Smooth muscle cell (in vitro differentiated cells): ENCODE data around the gene CDH13. TPM values are rescaled to one million over a fixed set of nuclear protein-coding genes. Genes with fewer than 3 reads are reported as not detected.

Experiments
- DNase-seq: peaks from one replicate; lab custom pipeline; 2025; ENCODE audit not compliant: unreplicated experiment; lab: John Stamatoyannopoulos, UW
- H2AFZ ChIP-seq: fragments of 200-600 bp; sonication (generic); 2 replicates; pipeline ENCODE4 v1.6.0; 2016; ENCODE audit warnings: antibody characterized with exemption, low read depth, mild to moderate bottlenecking
- H3F3A ChIP-seq: fragments of 200-600 bp; sonication (generic); 2 replicates; pipeline ENCODE4 v1.6.0; 2017; ENCODE audit warnings: antibody characterized with exemption, low read depth
- H3K27ac ChIP-seq: fragments of 200-600 bp; sonication (generic); 2 replicates; pipeline ENCODE4 v1.5.1; 2016; ENCODE audit warnings: low read depth, mild to moderate bottlenecking
- H3K27me3 ChIP-seq: fragments of 200-600 bp; sonication (generic); 2 replicates; pipeline ENCODE4 v1.6.1; 2016; ENCODE audit warnings: low read depth, mild to moderate bottlenecking
- H3K36me3 ChIP-seq: fragments of 200-600 bp; sonication (generic); 2 replicates; pipeline ENCODE4 v1.5.1; 2016; ENCODE audit warnings: low read depth
- H3K4me1 ChIP-seq: fragments of 200-600 bp; sonication (generic); 2 replicates; pipeline ENCODE4 v1.5.1; 2016; ENCODE audit warnings: low read depth
- H3K4me2 ChIP-seq: fragments of 200-600 bp; sonication (generic); 2 replicates; pipeline ENCODE4 v1.6.0; 2016; ENCODE audit warnings: mild to moderate bottlenecking
- H3K4me3 ChIP-seq: fragments of 200-600 bp; sonication (generic); 2 replicates; pipeline ENCODE4 v1.5.1; 2016; ENCODE audit warnings: mild to moderate bottlenecking
- H3K79me2 ChIP-seq: fragments of 200-600 bp; sonication (generic); 2 replicates; pipeline ENCODE4 v1.6.0; 2016; ENCODE audit warnings: low read depth, mild to moderate bottlenecking
- H3K9ac ChIP-seq: fragments of 200-600 bp; sonication (generic); 2 replicates; pipeline ENCODE4 v1.6.0; 2016; ENCODE audit warnings: low read depth
- H3K9me3 ChIP-seq: fragments of 200-600 bp; sonication (generic); replicated peaks from 2 replicates; pipeline ENCODE4 v1.5.1; 2016; ENCODE audit warnings: low read depth
- H4K20me1 ChIP-seq: fragments of 200-600 bp; sonication (generic); 2 replicates; pipeline ENCODE4 v1.6.0; 2016; ENCODE audit warnings: low read depth
- CTCF ChIP-seq: fragments of 200-600 bp; sonication (generic); IDR thresholded peaks from 2 replicates; pipeline ENCODE4 v1.5.1; 2017; ENCODE audit warnings: borderline replicate concordance, mild to moderate bottlenecking, antibody characterized with exemption; ENCODE audit not compliant: insufficient read depth, poor library complexity, severe bottlenecking
- WGBS: methylation state at CpG from one replicate; pipeline ENCODE4 v1.1.7; 2016; ENCODE audit warnings: low lambda C conversion rate; 5-methylcytosine and 5-hydroxymethylcytosine counted together
- polyA plus RNA-seq: library from polyadenylated mRNA; unstranded; fragments of >200 nt; fragmentation: Nextera tagmentation; extraction: Ambion mirVana; gene quantifications from 2 replicates; pipeline ENCODE4 v1.2.1, GENCODE V29; 2016
- total RNA-seq: library from RNA; depleted of rRNA; stranded (reverse); fragments of >200 nt; gene quantifications from 2 replicates; pipeline ENCODE4 v1.2.3, GENCODE V29; 2014

CDH13 gene
- total and polyA plus RNA-seq, 2 experiments from 2014 or later, result 12.1 to 32.2 TPM

- H4K20me1 ChIP-seq, result no peaks in the 10 kb centered on the region
- no peaks in the 10 kb centered on the region for H3K9me3 ChIP-seq
- 96% methylated on average over 2 of the region's 2 CpGs for WGBS
- DNase-seq, result no peak
- H3F3A ChIP-seq, result no peaks in the 10 kb centered on the region
- no peak overlapping the region for H3K27ac ChIP-seq
- no peak overlapping the region for H3K9ac ChIP-seq
- H3K4me3 ChIP-seq, result no peak overlapping the region
- no peaks in the 10 kb centered on the region for H3K27me3 ChIP-seq
- H3K36me3 ChIP-seq, result no peaks in the 10 kb centered on the region
- no peak overlapping the region for H2AFZ ChIP-seq
- no peaks in the 10 kb centered on the region for H3K4me1 ChIP-seq
- no peaks in the 10 kb centered on the region for H3K79me2 ChIP-seq
- H3K4me2 ChIP-seq, result no peak overlapping the region
- no peak for TF ChIP-seq CTCF
Measured at GRCh38 chr16:83473926-83474650, 847.3 kb downstream of the CDH13 start.

GRCh38 chr16:83475108-83475507 is 848.3 kb downstream of the CDH13 start:
- Histone ChIP-seq H3K27ac (no peak overlapping the region), H3K27me3 (no peaks in the 10 kb centered on the region), H3K9me3 (no peaks in the 10 kb centered on the region), H3K9ac (no peak overlapping the region), H4K20me1 (no peaks in the 10 kb centered on the region), H3K4me2 (no peak overlapping the region), H3K4me3 (no peak overlapping the region), H2AFZ (no peak overlapping the region), H3K4me1 (no peaks in the 10 kb centered on the region), H3K79me2 (no peaks in the 10 kb centered on the region), H3F3A (no peaks in the 10 kb centered on the region), H3K36me3 (no peaks in the 10 kb centered on the region)
- DNase-seq, result no peak
- 77% methylated on average over 5 of the region's 5 CpGs for WGBS
- no peak for TF ChIP-seq CTCF

GRCh38 chr16:83481589-83481988 is 854.8 kb downstream of the CDH13 start:
- H3K27ac ChIP-seq, result no peak overlapping the region
- H3K36me3 ChIP-seq, result no peaks in the 10 kb centered on the region
- H3K79me2 ChIP-seq, result no peaks in the 10 kb centered on the region
- no peak for TF ChIP-seq CTCF
- no peak overlapping the region for H3K4me3 ChIP-seq
- H3K27me3 ChIP-seq, result no peaks in the 10 kb centered on the region
- no peaks in the 10 kb centered on the region for H3K4me1 ChIP-seq
- H3K9ac ChIP-seq, result no peak overlapping the region
- no peaks in the 10 kb centered on the region for H3F3A ChIP-seq
- no peaks in the 10 kb centered on the region for H4K20me1 ChIP-seq
- H3K4me2 ChIP-seq, result no peak overlapping the region
- DNase-seq, result no peak
- no peaks in the 10 kb centered on the region for H3K9me3 ChIP-seq
- no peak overlapping the region for H2AFZ ChIP-seq
- 92% methylated on average over 7 of the region's 7 CpGs for whole genome bisulfite sequencing

GRCh38 chr16:83482545-83483162 is 855.9 kb downstream of the CDH13 start:
- WGBS, result 72% methylated on average over 9 of the region's 9 CpGs
- DNase-seq, result no peak
- H3K27ac ChIP-seq, result no peak overlapping the region

More at GRCh38 chr16:83482545-83483162, 855.9 kb downstream of the CDH13 start:
- Histone ChIP-seq H3K4me3 (no peak overlapping the region), H4K20me1 (no peaks in the 10 kb centered on the region), H3K27me3 (no peaks in the 10 kb centered on the region), H3K4me1 (no peaks in the 10 kb centered on the region), H3K36me3 (no peaks in the 10 kb centered on the region), H3F3A (no peaks in the 10 kb centered on the region), H3K79me2 (no peaks in the 10 kb centered on the region), H3K4me2 (no peak overlapping the region), H3K9ac (no peak overlapping the region), H3K9me3 (no peaks in the 10 kb centered on the region), H2AFZ (no peak overlapping the region)
- TF ChIP-seq CTCF, result no peak
